GM06990 (cell line): Measurements from ENCODE around the gene COL8A1.

Experiments used
- DNase-seq: peaks from one replicate; pipeline ENCODE4 v3.0.0-alpha.2; 2011; ENCODE audit not compliant: insufficient read length; ENCODE audit errors: extremely low read depth
- H3K27me3 ChIP-seq: replicated peaks from 2 replicates; pipeline ENCODE4 v1.6.0; 2011; ENCODE audit warnings: low read length; ENCODE audit not compliant: control insufficient read depth, insufficient read depth
- H3K36me3 ChIP-seq: 2 replicates; pipeline ENCODE4 v1.5.1; 2011; ENCODE audit warnings: low read length; ENCODE audit not compliant: control insufficient read depth, insufficient read depth
- H3K4me3 ChIP-seq: replicated peaks from 2 replicates; pipeline ENCODE4 v1.5.1; 2011; ENCODE audit warnings: low read depth, mild to moderate bottlenecking, control low read depth, low read length
- CTCF ChIP-seq: IDR thresholded peaks from 2 replicates; pipeline ENCODE4 v1.5.1; 2011; ENCODE audit warnings: low read length, control low read depth, mild to moderate bottlenecking, inconsistent platforms; ENCODE audit not compliant: insufficient read depth, poor library complexity, severe bottlenecking

Gene COL8A1

GRCh38 chr3:99843590-99844258, 205.3 kb downstream of the COL8A1 start:
- no peaks in the 10 kb centered on the region for H3K36me3 ChIP-seq
- no peak overlapping the region for H3K4me3 ChIP-seq
- DNase-seq = no peak
- no peaks in the 10 kb centered on the region for H3K27me3 ChIP-seq
- no peak for TF ChIP-seq CTCF

DNA sequence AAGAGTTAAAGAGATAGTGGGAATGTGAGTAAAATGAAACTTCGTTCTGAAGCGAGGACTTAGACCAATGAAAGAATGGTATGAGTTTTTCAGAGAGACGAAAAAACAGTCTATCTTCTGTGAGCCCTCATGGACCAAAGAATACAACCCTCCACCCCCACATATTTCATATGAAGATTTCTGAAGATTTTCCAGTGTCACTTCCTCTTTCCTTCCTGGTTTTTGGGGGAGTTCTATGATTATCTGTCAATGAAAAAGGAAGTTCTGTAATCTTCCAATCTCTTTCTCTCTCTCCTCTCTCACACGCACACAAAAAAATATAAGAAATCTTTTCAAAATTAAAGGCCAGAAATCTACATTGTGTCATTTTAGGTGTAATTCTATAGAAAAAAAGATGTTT, 206.9 kb downstream of the COL8A1 start:
- Histone ChIP-seq H3K27me3 (no peaks in the 10 kb centered on the region), H3K36me3 (no peaks in the 10 kb centered on the region), H3K4me3 (no peak overlapping the region)
- TF ChIP-seq CTCF = no peak
- no peak for DNase-seq

- no peak for TF ChIP-seq CTCF
Measured at GRCh38 chr3:99845999-99846398, 207.6 kb downstream of the COL8A1 start.

GRCh38 chr3:99846477-99847160, 208.2 kb downstream of the COL8A1 start:
- Histone ChIP-seq H3K27me3 (no peaks in the 10 kb centered on the region), H3K4me3 (no peak overlapping the region), H3K36me3 (no peaks in the 10 kb centered on the region)
- DNase-seq = no peak
- TF ChIP-seq CTCF = no peak

More at GRCh38 chr3:99845999-99846398, 207.6 kb downstream of the COL8A1 start:
- Histone ChIP-seq H3K36me3 (no peaks in the 10 kb centered on the region), H3K27me3 (no peaks in the 10 kb centered on the region), H3K4me3 (no peak overlapping the region)
- DNase-seq = no peak

GRCh38 chr3:99848433-99848832, 210.0 kb downstream of the COL8A1 start:
- no peak overlapping the region for H3K4me3 ChIP-seq
- TF ChIP-seq CTCF = no peak
- H3K27me3 ChIP-seq = no peaks in the 10 kb centered on the region
- no peaks in the 10 kb centered on the region for H3K36me3 ChIP-seq
- DNase-seq = no peak
